Progenitor cell of endocrine pancreas (in vitro differentiated cells): ENCODE measurements around the gene MBNL1. TPM values are rescaled to one million over a fixed set of nuclear protein-coding genes. Genes with fewer than 3 reads are reported as not detected.

Experiments
- DNase-seq: peaks from one replicate; pipeline ENCODE4 v3.0.0; 2021; ENCODE audit warnings: low spot score; ENCODE audit not compliant: unreplicated experiment
- H3K27ac Mint-ChIP-seq: 2 replicates; pipeline ENCODE4 v1.8.0; 2021; ENCODE audit warnings: mild to moderate bottlenecking, moderate library complexity, mixed read lengths
- H3K27me3 Mint-ChIP-seq: 2 replicates; pipeline ENCODE4 v1.8.0; 2021; ENCODE audit warnings: mixed read lengths
- H3K36me3 Mint-ChIP-seq: 2 replicates; pipeline ENCODE4 v1.8.0; 2022; ENCODE audit warnings: mixed read lengths; ENCODE audit not compliant: insufficient read depth
- H3K4me1 Mint-ChIP-seq: 2 replicates; pipeline ENCODE4 v1.8.0; 2021; ENCODE audit warnings: low read depth, mixed read lengths
- H3K4me3 Mint-ChIP-seq: 2 replicates; pipeline ENCODE4 v1.8.0; 2021; ENCODE audit warnings: low read depth, mild to moderate bottlenecking, moderate library complexity, mixed read lengths
- H3K9me3 Mint-ChIP-seq: 2 replicates; pipeline ENCODE4 v1.8.0; 2021; ENCODE audit warnings: low read depth, mixed read lengths
- total RNA-seq: library from RNA; stranded (reverse); gene quantifications from 2 replicates; pipeline ENCODE4 v1.2.1, GENCODE V29; 2021
- TF ChIP-seq, protein P1 (sequence below): fragments of 200-600 bp; sonication (generic); IDR thresholded peaks from one replicate; pipeline ENCODE4 v1.5.0; 2021; ENCODE audit warnings: antibody characterized with exemption, mild to moderate bottlenecking; ENCODE audit not compliant: unreplicated experiment

The MBNL1 gene
- total RNA-seq, 1 donor from 2014 or later = 29.4 TPM

DNA sequence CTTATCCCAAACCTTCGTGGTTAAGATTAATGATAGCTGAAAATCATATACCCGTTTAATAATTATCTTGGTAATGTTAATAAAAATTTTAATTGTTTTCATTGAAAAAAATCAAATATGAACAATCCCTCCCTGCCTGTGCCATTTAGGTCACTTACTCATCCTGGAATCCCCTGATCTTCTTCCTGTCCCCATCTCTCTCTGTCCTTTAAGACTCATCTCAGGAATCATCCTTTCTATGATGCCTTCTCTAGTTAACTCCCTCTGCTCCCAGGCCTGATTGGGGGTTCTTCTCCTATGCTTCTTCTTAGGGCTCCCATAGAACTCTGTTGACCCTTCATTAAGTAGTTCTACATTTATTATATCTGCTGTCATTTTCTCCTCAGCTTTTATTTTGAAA is 91.6 kb downstream of the MBNL1 start:
- peaks cover 20% of the 10 kb centered on the region for H3K4me1 Mint-ChIP-seq
- no peak for DNase-seq
- H3K27ac Mint-ChIP-seq = no peak overlapping the region
- TF ChIP-seq, protein P1, sequence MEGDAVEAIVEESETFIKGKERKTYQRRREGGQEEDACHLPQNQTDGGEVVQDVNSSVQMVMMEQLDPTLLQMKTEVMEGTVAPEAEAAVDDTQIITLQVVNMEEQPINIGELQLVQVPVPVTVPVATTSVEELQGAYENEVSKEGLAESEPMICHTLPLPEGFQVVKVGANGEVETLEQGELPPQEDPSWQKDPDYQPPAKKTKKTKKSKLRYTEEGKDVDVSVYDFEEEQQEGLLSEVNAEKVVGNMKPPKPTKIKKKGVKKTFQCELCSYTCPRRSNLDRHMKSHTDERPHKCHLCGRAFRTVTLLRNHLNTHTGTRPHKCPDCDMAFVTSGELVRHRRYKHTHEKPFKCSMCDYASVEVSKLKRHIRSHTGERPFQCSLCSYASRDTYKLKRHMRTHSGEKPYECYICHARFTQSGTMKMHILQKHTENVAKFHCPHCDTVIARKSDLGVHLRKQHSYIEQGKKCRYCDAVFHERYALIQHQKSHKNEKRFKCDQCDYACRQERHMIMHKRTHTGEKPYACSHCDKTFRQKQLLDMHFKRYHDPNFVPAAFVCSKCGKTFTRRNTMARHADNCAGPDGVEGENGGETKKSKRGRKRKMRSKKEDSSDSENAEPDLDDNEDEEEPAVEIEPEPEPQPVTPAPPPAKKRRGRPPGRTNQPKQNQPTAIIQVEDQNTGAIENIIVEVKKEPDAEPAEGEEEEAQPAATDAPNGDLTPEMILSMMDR = no peak
- H3K27me3 Mint-ChIP-seq = no peaks in the 10 kb centered on the region
- no peak overlapping the region for H3K4me3 Mint-ChIP-seq
- no peaks in the 10 kb centered on the region for H3K9me3 Mint-ChIP-seq
- H3K36me3 Mint-ChIP-seq = no peaks in the 10 kb centered on the region

DNA sequence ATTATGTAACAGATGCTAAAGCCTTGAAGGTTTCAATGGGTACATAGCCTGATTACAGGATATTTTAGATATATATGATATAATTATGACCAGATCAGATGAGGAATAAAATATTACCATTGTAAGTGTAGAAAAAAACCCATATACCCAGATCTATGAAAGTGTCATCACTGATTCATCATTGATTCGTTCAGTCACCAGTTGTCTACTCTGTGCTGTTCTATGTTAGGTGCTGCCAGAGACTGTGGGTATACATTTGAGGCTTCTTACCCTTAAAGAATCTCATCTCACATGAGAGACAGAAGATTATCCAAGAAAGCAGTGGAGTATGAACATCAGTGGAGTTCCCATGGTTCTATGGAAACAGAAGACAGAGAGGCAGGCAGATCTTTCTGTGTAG is 92.2 kb downstream of the MBNL1 start:
- H3K4me1 Mint-ChIP-seq = peaks cover 20% of the 10 kb centered on the region
- no peak overlapping the region for H3K4me3 Mint-ChIP-seq
- TF ChIP-seq, protein P1 = no peak
- H3K9me3 Mint-ChIP-seq = no peaks in the 10 kb centered on the region
- H3K27ac Mint-ChIP-seq = no peak overlapping the region
- DNase-seq = no peak
- H3K27me3 Mint-ChIP-seq = no peaks in the 10 kb centered on the region
- H3K36me3 Mint-ChIP-seq = no peaks in the 10 kb centered on the region

DNA sequence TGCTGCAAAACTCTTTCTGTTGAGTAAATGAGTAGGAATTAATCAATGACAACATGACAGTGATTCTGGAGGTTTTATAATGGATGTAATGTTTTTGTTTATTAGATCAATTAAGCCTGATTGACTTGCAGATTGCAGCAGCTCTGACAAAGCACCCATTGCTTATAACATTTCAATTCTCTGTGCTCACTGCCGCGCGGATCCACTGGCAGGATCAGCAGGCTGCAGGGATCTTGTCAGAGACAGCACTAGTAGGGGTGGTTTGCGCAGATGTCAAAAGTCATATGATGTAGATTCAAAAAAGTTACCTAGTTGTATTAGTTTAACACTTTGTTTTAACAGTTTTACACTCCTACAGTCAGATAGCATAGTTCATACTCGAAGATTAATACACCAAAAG is 93.4 kb downstream of the MBNL1 start:
- Mint-ChIP-seq H3K4me3 (no peak overlapping the region), H3K9me3 (peaks cover under 1% of the 10 kb centered on the region), H3K27me3 (no peaks in the 10 kb centered on the region), H3K4me1 (peaks cover 16% of the 10 kb centered on the region), H3K36me3 (peaks cover 2% of the 10 kb centered on the region), H3K27ac (no peak overlapping the region)
- DNase-seq = no peak
- TF ChIP-seq, protein P1 = no peak

DNA sequence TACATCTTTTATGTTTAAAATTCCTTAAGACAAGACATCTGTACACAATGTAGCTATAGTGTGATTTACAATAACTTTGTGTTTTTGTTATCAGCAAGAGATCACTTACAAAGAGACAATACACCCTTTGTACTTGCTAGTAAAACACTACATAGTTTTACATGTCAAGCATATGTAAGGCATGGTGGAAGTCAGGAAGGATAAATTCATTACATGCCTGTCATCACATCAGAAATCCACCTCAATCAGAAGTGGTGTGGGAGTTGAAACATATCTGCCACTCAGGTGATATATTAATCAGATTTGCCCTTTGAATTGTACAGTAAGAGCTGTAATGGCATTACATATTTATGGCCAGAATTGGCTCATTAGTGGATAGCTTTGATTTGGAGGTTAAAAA is 95.5 kb downstream of the MBNL1 start:
- H3K36me3 Mint-ChIP-seq = peaks cover 13% of the 10 kb centered on the region
- no peaks in the 10 kb centered on the region for H3K27me3 Mint-ChIP-seq
- TF ChIP-seq, protein P1 = no peak
- H3K4me1 Mint-ChIP-seq = peaks cover 12% of the 10 kb centered on the region
- no peak for DNase-seq
- H3K27ac Mint-ChIP-seq = no peak overlapping the region
- H3K9me3 Mint-ChIP-seq = peaks cover 12% of the 10 kb centered on the region
- no peak overlapping the region for H3K4me3 Mint-ChIP-seq

DNA sequence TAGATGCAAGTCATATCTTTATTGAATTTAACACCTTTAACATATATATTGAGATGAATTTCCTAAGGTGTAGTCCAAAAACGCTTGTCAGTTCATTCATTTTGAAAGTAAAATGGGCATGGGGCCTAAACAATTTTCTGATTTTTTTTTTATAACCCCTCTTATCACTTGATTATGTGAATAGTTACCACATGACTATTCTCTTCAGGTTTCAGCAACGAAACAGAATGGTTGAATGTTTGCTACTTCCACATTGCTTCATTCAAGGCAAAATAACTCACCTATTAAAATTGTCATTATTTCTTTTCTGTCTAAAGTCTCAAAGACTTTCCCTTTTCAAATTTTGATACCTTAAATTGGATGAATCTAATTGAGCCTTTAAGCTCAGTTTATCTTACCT is 96.4 kb downstream of the MBNL1 start:
- TF ChIP-seq, protein P1 = no peak
- peaks cover 17% of the 10 kb centered on the region for H3K9me3 Mint-ChIP-seq
- H3K27me3 Mint-ChIP-seq = no peaks in the 10 kb centered on the region
- H3K27ac Mint-ChIP-seq = no peak overlapping the region
- DNase-seq = no peak
- no peak overlapping the region for H3K4me3 Mint-ChIP-seq
- H3K4me1 Mint-ChIP-seq = peaks cover 8% of the 10 kb centered on the region
- peaks cover 13% of the 10 kb centered on the region for H3K36me3 Mint-ChIP-seq
